Esophagus muscularis mucosa (tissue), 4 donors: ENCODE data around the gene GATB. TPM values are rescaled to one million over a fixed set of nuclear protein-coding genes. Genes with fewer than 3 reads are reported as not detected.

ENCODE experiments used
- DNase-seq: peaks from one replicate; pipeline ENCODE4 v3.0.0-alpha.2; 2017; ENCODE audit errors: extremely low spot score
- H3K27ac ChIP-seq, 4 donors: fragments of 200-600 bp; sonication (generic); replicated peaks in 1 of 4; 1 replicate in 3 of 4; 2 replicates in 1 of 4; pipeline ENCODE4 v1.5.1; 2016 to 2019; ENCODE audit warnings: mild to moderate bottlenecking in 1 of 4
- H3K27me3 ChIP-seq, 4 donors: fragments of 200-600 bp; sonication (generic); one replicate each; pipeline versions ENCODE4 v1.5.1 to v1.6.0; 2016 to 2019
- H3K36me3 ChIP-seq, 4 donors: fragments of 200-600 bp; sonication (generic); one replicate each; pipeline ENCODE4 v1.5.1; 2016 to 2019
- H3K4me1 ChIP-seq, 4 donors: fragments of 200-600 bp; sonication (generic); one replicate each; pipeline ENCODE4 v1.5.1; 2016 to 2019
- H3K4me3 ChIP-seq, 4 donors: fragments of 200-600 bp; sonication (generic); 1 replicate in 2 of 4; 2 replicates in 2 of 4; pipeline ENCODE4 v1.5.1; 2016 to 2019; ENCODE audit warnings: mild to moderate bottlenecking in 4 of 4, moderate library complexity in 1 of 4
- H3K9me3 ChIP-seq, 4 donors: fragments of 200-600 bp; sonication (generic); 1 replicate in 3 of 4; 2 replicates in 1 of 4; pipeline ENCODE4 v1.5.1; 2016 to 2019
- CTCF ChIP-seq, 3 experiments: fragments of 200-600 bp in 2 of 3; fragments of 450-650 bp in 1 of 3; sonication (generic) in 2 of 3; IDR thresholded peaks; one replicate each; pipeline ENCODE4 v1.5.1; 2017 to 2019; ENCODE audit warnings: antibody characterized with exemption in 3 of 3, mild to moderate bottlenecking in 2 of 3, moderate library complexity in 1 of 3
- EP300 ChIP-seq: sonication (generic); formaldehyde crosslinking; IDR thresholded peaks from one replicate; pipeline ENCODE4 v1.6.1; 2017; ENCODE audit warnings: antibody characterized with exemption
- POLR2A ChIP-seq: fragments of 450-650 bp; IDR thresholded peaks from one replicate; pipeline ENCODE4 v1.6.1; 2017; ENCODE audit warnings: antibody characterized with exemption, moderate library complexity, mild to moderate bottlenecking, low read depth
- POLR2AphosphoS5 ChIP-seq, 2 donors: sonication (generic); formaldehyde crosslinking; IDR thresholded peaks; one replicate each; pipeline ENCODE4 v1.6.1; 2017; ENCODE audit warnings: antibody characterized with exemption in 2 of 2
- WGBS: methylation state at CpG from one replicate; pipeline ENCODE4 v1.1.5; 2018; 5-methylcytosine and 5-hydroxymethylcytosine counted together
- intact Hi-C: fragments of 100-400 bp; cut with DNase I; formaldehyde crosslinking; loops from one replicate; pipeline ENCODE4 v1.15.1; 2023
- total RNA-seq, 4 donors: library from RNA; depleted of rRNA; stranded (reverse); fragments of >200 nt; gene quantifications; one replicate each; pipeline versions ENCODE4 v1.1.0 to v1.2.1, GENCODE V29; 2016

The GATB gene
- total RNA-seq, 4 donors from 2014 or later: 12.4 to 19.9 (median 16.4) TPM

GRCh38 chr4:151766691-151767090 is 5.9 kb upstream of the GATB start:
- Histone ChIP-seq H3K27me3 (no peaks in the 10 kb centered on the region), H3K9me3 (no peaks in the 10 kb centered on the region), H3K27ac (no peak overlapping the region), H3K36me3 (no peaks in the 10 kb centered on the region), H3K4me1 (no peaks in the 10 kb centered on the region), H3K4me3 (no peak overlapping the region)
- no peak for DNase-seq
- WGBS: 74% methylated on average over 3 of the region's 4 CpGs
- TF ChIP-seq POLR2AphosphoS5 (IDR thresholded peaks at IDR 0.05) (no peak), POLR2A (no peak), EP300 (no peak), CTCF (IDR thresholded peaks at IDR 0.05) (no peak)
- intact Hi-C loops: loop anchor here (10.0 kb wide), 2 partner anchors 588 to 618 kb away; no protein-coding TSS in a partner anchor

- intact Hi-C loops: loop anchor here (5.0 to 10.0 kb wide), 3 partner anchors 83 to 625 kb away; no protein-coding TSS in a partner anchor
- H3K27me3 ChIP-seq: no peaks in the 10 kb centered on the region
- peak overlapping the region; percentile 68 to 80 (median 70) for H3K4me3 ChIP-seq
- TF ChIP-seq POLR2AphosphoS5 (IDR thresholded peaks at IDR 0.05): no peak
- no peak for TF ChIP-seq CTCF (IDR thresholded peaks at IDR 0.05)
- no peak for TF ChIP-seq EP300
- no peak for TF ChIP-seq POLR2A
- peaks cover 0 to 24% (median 12%) of the 10 kb centered on the region in 4 donors for H3K36me3 ChIP-seq
- no peak overlapping the region for H3K27ac ChIP-seq
- no peak for DNase-seq
- WGBS: 33% methylated on average over 3 of the region's 3 CpGs
- H3K4me1 ChIP-seq: peaks cover 6 to 15% (median 8%) of the 10 kb centered on the region in 4 donors
- no peaks in the 10 kb centered on the region for H3K9me3 ChIP-seq
Measured at GRCh38 chr4:151760002-151760401, 805 bp downstream of the GATB start.

- Histone ChIP-seq H3K27ac (no peak overlapping the region), H3K4me3 (no peak overlapping the region), H3K4me1 (no peaks in the 10 kb centered on the region), H3K36me3 (peaks cover 0 to 57% (median 20%) of the 10 kb centered on the region in 4 donors), H3K9me3 (no peaks in the 10 kb centered on the region), H3K27me3 (no peaks in the 10 kb centered on the region)
- intact Hi-C loops: no loop called here
- TF ChIP-seq POLR2AphosphoS5 (IDR thresholded peaks at IDR 0.05) (no peak), EP300 (no peak), CTCF (IDR thresholded peaks at IDR 0.05) (no peak), POLR2A (no peak)
- 97% methylated on average over 5 of the region's 5 CpGs for WGBS
- DNase-seq: no peak
Measured at GRCh38 chr4:151753056-151753455, 7.8 kb downstream of the GATB start.

- no peak for DNase-seq
- Histone ChIP-seq H3K4me1 (peaks cover 7 to 9% (median 8%) of the 10 kb centered on the region in 4 donors), H3K27me3 (no peaks in the 10 kb centered on the region), H3K4me3 (no peak overlapping the region), H3K27ac (no peak overlapping the region), H3K9me3 (no peaks in the 10 kb centered on the region), H3K36me3 (peaks cover 0 to 38% (median 9%) of the 10 kb centered on the region in 4 donors)
- intact Hi-C loops: no loop called here
- 88% methylated on average over 6 of the region's 6 CpGs for WGBS
- no peak for TF ChIP-seq POLR2A
- TF ChIP-seq CTCF (IDR thresholded peaks at IDR 0.05): no peak
- no peak for TF ChIP-seq EP300
- TF ChIP-seq POLR2AphosphoS5 (IDR thresholded peaks at IDR 0.05): no peak
Measured at GRCh38 chr4:151750156-151750555, 10.7 kb downstream of the GATB start.
